Stimulated activated CD8-positive, alpha-beta memory T cell treated with anti-CD3 and anti-CD28 coated beads, Interleukin-4, amount 100 ng/mL, for 4 hours (primary cell): Measurements from ENCODE around the gene LRAT.

Experiments used
- DNase-seq, 2 donors: peaks; one replicate each; pipeline ENCODE4 v3.0.0-alpha.2; 2020; ENCODE audit warnings: low read depth in 2 of 2, low spot score in 1 of 2

The LRAT gene

GRCh38 chr4:154760895-154761294 lies 17.1 kb downstream of the LRAT start:
- no peak for DNase-seq

- DNase-seq = no peak
These were observed 34.5 kb downstream of the LRAT start for GRCh38 chr4:154778264-154778663.

GRCh38 chr4:154779362-154779947 lies 35.7 kb downstream of the LRAT start:
- no peak for DNase-seq

GRCh38 chr4:154781126-154781982 lies 37.6 kb downstream of the LRAT start, which contains the start of gene RBM46:
TSS of gene RBM46 (plus strand) at chr4:154781272. CDS start at chr4:154796753, 15,481 bp downstream.
- no peak for DNase-seq

- DNase-seq = no peak
These were observed 38.1 kb downstream of the LRAT start for GRCh38 chr4:154781983-154782293.
